Measurements from ENCODE around the gene MCF2L. TPM values are rescaled to one million over a fixed set of nuclear protein-coding genes. Genes with fewer than 3 reads are reported as not detected.
"Not testable (repeated sequence)": the region's sequence is repeated elsewhere in the genome, so short reads cannot be mapped to it uniquely, and the experiment has no call there.

The MCF2L gene
- polyA plus RNA-seq, 2 of the 4 experiments (the other 2 are of a cell fraction) = 0.36 to 0.92 TPM

GRCh38 chr13:112941765-112942164, 27.2 kb upstream of the MCF2L start:
- H3K9me3 ChIP-seq, H3K4me1 ChIP-seq, H3K27ac ChIP-seq, H3K4me2 ChIP-seq, POLR2A ChIA-PET, H3K4me3 ChIP-seq, FAIRE-seq: not testable (repeated sequence)
- CTCF ChIA-PET = interaction anchor here (1.3 to 2.3 kb wide), 2 partner anchors 10 to 43 kb away, joined by 4 to 6 read pairs; no protein-coding TSS in a partner anchor
- TF ChIP-seq RAD21 (conservative IDR thresholded peaks at IDR 0.05 in 1 of 2, IDR thresholded peaks at IDR 0.05 in 1 of 2) (peak in 1 of 2 experiments; percentile 26; a peak in 1 of 5 replicates), CTCF (IDR thresholded peaks at IDR 0.05) (0 out of 3 replicates have a peak, but pooled peaks have one; percentile 9)
- 25% methylated on average over 11 of the region's 11 CpGs for WGBS (ENCODE audit: missing lambda C conversion rate)
- ATAC-seq = peak in 1 of 2 experiments; percentile 58; a peak in 3 of 6 replicates
- peak in 1 of 2 experiments; percentile 35 for DNase-seq (ENCODE audit: low read depth in 1 of 2, low spot score in 1 of 2)

DNA sequence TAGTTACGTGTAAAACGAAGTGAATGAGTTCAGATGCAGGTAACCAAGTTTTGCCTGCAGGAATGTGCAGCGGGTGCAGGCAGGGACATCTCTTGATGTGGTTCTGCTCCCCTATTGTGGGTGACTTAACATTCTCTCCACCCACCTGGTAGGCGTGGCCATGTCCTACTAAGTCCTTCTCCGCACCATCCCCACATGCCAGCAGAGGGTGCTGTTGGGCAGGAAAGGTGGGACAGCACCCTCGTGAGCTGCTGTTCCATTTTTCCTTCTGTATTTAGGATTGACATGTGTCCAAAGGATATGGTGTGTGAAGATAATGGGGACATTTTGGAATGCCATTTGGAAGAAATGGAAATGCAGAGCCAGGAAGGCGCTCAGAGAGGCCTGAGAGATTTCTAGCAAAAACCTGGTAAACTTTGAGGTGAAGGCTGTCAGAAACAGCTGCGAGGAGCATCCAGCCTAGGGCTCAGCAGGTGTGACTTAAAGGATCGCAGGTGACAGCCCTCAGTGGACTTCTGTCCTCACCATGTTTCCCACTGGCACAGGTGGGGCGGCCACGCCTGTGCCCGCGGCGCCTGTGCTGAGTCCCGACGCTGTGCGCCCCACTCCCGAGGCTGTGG, 26.2 kb upstream of the MCF2L start:
- Histone ChIP-seq H3K4me1 (no peaks in the 10 kb centered on the region), H3K27ac (peak overlapping the region; percentile 60 to 88; a peak in 5 of 6 replicates), H3K9me3 (no peaks in the 10 kb centered on the region), H3K4me2 (peak overlapping the region; percentile 96), H3K4me3 (peak overlapping the region; percentile 66)
- ATAC-seq = peak; percentile 94 to 97
- DNase-seq (ENCODE audit: low read depth in 1 of 2, low spot score in 1 of 2) = peak; percentile 76 to 92
- ChIA-PET POLR2A (no interaction called here), CTCF (interaction anchor here (0.7 to 3.2 kb wide), 18 partner anchors 8 to 453 kb away, joined by 3 to 15 read pairs (median 4); no protein-coding TSS in a partner anchor)
- WGBS (ENCODE audit: missing lambda C conversion rate) = 1% methylated on average over 10 of the region's 18 CpGs
- TF ChIP-seq SREBF2 (IDR thresholded peaks at IDR 0.05) (no peak), RAD21 (conservative IDR thresholded peaks at IDR 0.05 in 1 of 2, IDR thresholded peaks at IDR 0.05 in 1 of 2) (peak; percentile 76 to 86), TFCP2L1 (CRISPR knock-in tag; IDR thresholded peaks at IDR 0.05) (no peak), CTCF (IDR thresholded peaks at IDR 0.05) (peak; percentile 79), SMC3 (IDR thresholded peaks at IDR 0.05) (peak; percentile 52)
- TF ChIP-seq, protein P1, sequence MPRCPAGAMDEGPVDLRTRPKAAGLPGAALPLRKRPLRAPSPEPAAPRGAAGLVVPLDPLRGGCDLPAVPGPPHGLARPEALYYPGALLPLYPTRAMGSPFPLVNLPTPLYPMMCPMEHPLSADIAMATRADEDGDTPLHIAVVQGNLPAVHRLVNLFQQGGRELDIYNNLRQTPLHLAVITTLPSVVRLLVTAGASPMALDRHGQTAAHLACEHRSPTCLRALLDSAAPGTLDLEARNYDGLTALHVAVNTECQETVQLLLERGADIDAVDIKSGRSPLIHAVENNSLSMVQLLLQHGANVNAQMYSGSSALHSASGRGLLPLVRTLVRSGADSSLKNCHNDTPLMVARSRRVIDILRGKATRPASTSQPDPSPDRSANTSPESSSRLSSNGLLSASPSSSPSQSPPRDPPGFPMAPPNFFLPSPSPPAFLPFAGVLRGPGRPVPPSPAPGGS (IDR thresholded peaks at IDR 0.05) = no peak
- FAIRE-seq = peak; percentile 46

DNA sequence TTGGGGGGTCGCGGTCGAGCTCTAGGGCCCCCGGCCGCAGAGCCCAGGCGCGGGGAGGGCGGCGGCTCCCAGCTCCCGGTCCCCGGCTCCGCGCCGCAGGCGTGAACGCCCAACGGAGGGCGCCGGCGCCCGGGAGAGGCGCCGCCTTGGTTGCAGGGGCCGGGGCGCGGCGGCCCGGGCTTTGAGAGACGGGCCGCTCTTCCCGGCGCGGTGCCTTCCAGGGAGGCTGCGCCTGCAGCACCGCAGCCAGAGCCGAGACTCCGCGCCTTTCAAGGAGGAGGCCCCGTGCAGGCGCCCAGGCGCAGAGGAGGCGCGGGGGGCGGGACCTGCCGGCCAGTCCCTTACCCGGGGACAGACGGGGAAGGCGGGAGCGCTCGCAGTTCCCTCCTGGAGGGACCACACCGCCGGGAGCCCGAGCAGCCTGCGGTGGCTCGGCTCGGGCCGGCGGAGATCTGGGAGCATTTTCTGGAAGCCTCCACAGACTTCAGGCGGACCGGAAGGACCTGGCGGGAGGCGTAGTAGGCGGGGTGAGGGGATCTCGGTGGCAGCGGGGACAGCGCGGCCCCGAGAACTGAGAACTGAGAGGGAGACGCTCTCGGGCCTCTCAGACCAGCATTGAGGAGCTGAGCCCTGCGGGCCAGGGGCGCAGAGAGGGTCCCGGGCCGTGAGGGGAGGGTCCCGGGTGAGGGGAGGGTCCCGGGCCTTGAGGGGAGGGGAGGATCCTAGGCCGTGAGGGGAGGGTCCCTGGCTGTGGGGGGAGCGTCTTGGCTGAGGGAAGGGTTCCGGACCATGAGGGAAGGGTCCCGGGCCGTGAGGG, 25.5 kb upstream of the MCF2L start:
- TF ChIP-seq JUNB (IDR thresholded peaks at IDR 0.05) (no peak), EHMT2 (IDR thresholded peaks at IDR 0.05; ENCODE audit: low read depth) (no peak), TP53 (CRISPR knock-in tag; IDR thresholded peaks at IDR 0.05) (no peak), PBX3 (IDR thresholded peaks at IDR 0.05) (no peak), CHD2 (IDR thresholded peaks at IDR 0.05; ENCODE audit: low read length, partially characterized antibody) (no peak), RNF2 (IDR thresholded peaks at IDR 0.05; ENCODE audit: borderline replicate concordance, low read depth) (no peak), E2F6 (IDR thresholded peaks at IDR 0.05; ENCODE audit: borderline replicate concordance, low read depth) (no peak), CBX2 (IDR thresholded peaks at IDR 0.05; ENCODE audit: borderline replicate concordance, low read depth) (no peak), HOXB5 (CRISPR knock-in tag; IDR thresholded peaks at IDR 0.05) (no peak), KDM5A (IDR thresholded peaks at IDR 0.05) (no peak), ZSCAN20 (CRISPR knock-in tag; IDR thresholded peaks at IDR 0.05) (no peak), MYC (IDR thresholded peaks at IDR 0.05; ENCODE audit: borderline replicate concordance, low read length) (no peak), HEYL (CRISPR knock-in tag; IDR thresholded peaks at IDR 0.05) (no peak), BHLHE40 (IDR thresholded peaks at IDR 0.05; ENCODE audit: low read depth, low read length) (no peak)
- TF ChIP-seq, protein P2, sequence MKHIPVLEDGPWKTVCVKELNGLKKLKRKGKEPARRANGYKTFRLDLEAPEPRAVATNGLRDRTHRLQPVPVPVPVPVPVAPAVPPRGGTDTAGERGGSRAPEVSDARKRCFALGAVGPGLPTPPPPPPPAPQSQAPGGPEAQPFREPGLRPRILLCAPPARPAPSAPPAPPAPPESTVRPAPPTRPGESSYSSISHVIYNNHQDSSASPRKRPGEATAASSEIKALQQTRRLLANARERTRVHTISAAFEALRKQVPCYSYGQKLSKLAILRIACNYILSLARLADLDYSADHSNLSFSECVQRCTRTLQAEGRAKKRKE (CRISPR knock-in tag; IDR thresholded peaks at IDR 0.05; ENCODE audit: low read depth) = no peak
- TF ChIP-seq, protein P3, sequence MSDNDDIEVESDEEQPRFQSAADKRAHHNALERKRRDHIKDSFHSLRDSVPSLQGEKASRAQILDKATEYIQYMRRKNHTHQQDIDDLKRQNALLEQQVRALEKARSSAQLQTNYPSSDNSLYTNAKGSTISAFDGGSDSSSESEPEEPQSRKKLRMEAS (IDR thresholded peaks at IDR 0.05) = no peak
- WGBS (ENCODE audit: missing lambda C conversion rate) = 5% methylated on average over 13 of the region's 81 CpGs
- Histone ChIP-seq H3K4me1 (no peaks in the 10 kb centered on the region), H3K4me3 (peak overlapping the region; percentile 66), H3K9me3 (no peaks in the 10 kb centered on the region), H3K4me2 (peak overlapping the region; percentile 96), H3K27ac (peak overlapping the region; percentile 60 to 88; a peak in 5 of 6 replicates)
- DNase-seq (ENCODE audit: low read depth in 1 of 2, low spot score in 1 of 2) (peak; percentile 13 to 18), ATAC-seq (peak; percentile 75 to 82), FAIRE-seq (no peak)
- ChIA-PET CTCF (interaction anchor here (0.7 to 3.2 kb wide), 19 partner anchors 7 to 452 kb away, joined by 3 to 15 read pairs (median 4); no protein-coding TSS in a partner anchor), POLR2A (no interaction called here)

All from A549 (cell line).